ENCODE data around the gene SAXO2.
"Not testable (repeated sequence)": the region's sequence is repeated elsewhere in the genome, so short reads cannot be mapped to it uniquely, and the experiment has no call there.

- TF ChIP-seq CTCF, POLR2A (IDR thresholded peaks at IDR 0.05): not testable (repeated sequence)
These were observed 63.0 kb downstream of the SAXO2 start for GRCh38 chr15:82325646-82326045.

Measured in gastroesophageal sphincter (tissue), 3 donors.